CD4-positive, CD25-positive, alpha-beta regulatory T cell (primary cell): Measurements from ENCODE around the gene KLHDC10. TPM values are rescaled to one million over a fixed set of nuclear protein-coding genes. Genes with fewer than 3 reads are reported as not detected.
"Not testable (repeated sequence)": the region's sequence is repeated elsewhere in the genome, so short reads cannot be mapped to it uniquely, and the experiment has no call there.

Source experiments
- ATAC-seq, 2 donors: fragments of 150-1000 bp; cut with Tn5 transposase; one replicate each; pipeline ENCODE4 v1.10.0; 2021; ENCODE audit warnings: low read depth in 2 of 2, moderate number of reproducible peaks in 2 of 2, moderate library complexity in 1 of 2
- DNase-seq, 3 donors: peaks; one replicate each; pipeline versions ENCODE4 v3.0.0 to v3.0.0-alpha.2; 2012 to 2022; ENCODE audit warnings: mixed read lengths in 1 of 3
- H3K27ac ChIP-seq: one replicate; pipeline ENCODE4 v1.7.0; 2013; ENCODE audit warnings: mild to moderate bottlenecking, low read length; ENCODE audit not compliant: insufficient read depth, poor library complexity, severe bottlenecking
- H3K27me3 ChIP-seq: one replicate; pipeline ENCODE4 v1.7.0; 2013; ENCODE audit warnings: low read length; ENCODE audit not compliant: control insufficient read depth, insufficient read depth
- H3K36me3 ChIP-seq: one replicate; pipeline ENCODE4 v1.7.0; 2013; ENCODE audit warnings: mild to moderate bottlenecking, low read length, moderate library complexity; ENCODE audit not compliant: control insufficient read depth, insufficient read depth
- H3K4me1 ChIP-seq: 2 replicates; pipeline ENCODE4 v1.7.0; 2013; ENCODE audit warnings: mild to moderate bottlenecking, low read length; ENCODE audit not compliant: insufficient read depth, control insufficient read depth, poor library complexity, severe bottlenecking
- H3K4me3 ChIP-seq: one replicate; pipeline ENCODE4 v1.7.0; 2013; ENCODE audit warnings: low read depth, mild to moderate bottlenecking, low read length, moderate library complexity
- H3K9me3 ChIP-seq, 2 experiments: 1 replicate in 1 of 2; 2 replicates in 1 of 2; pipeline ENCODE4 v1.7.0; 2013; ENCODE audit warnings: low read length in 2 of 2, mild to moderate bottlenecking in 1 of 2, moderate library complexity in 1 of 2; ENCODE audit not compliant: control insufficient read depth in 2 of 2
- H3K27ac Mint-ChIP-seq, 3 donors: one replicate each; pipeline ENCODE4 v1.8.0; 2020 to 2022; ENCODE audit warnings: mild to moderate bottlenecking in 3 of 3, mixed read lengths in 3 of 3, moderate library complexity in 2 of 3
- H3K27me3 Mint-ChIP-seq: one replicate; pipeline ENCODE4 v1.8.0; 2022; ENCODE audit warnings: mild to moderate bottlenecking, mixed read lengths
- H3K36me3 Mint-ChIP-seq: one replicate; pipeline ENCODE4 v1.8.0; 2020; ENCODE audit warnings: mixed read lengths
- H3K4me1 Mint-ChIP-seq, 4 donors: one replicate each; pipeline ENCODE4 v1.8.0; 2020 to 2022; ENCODE audit warnings: mixed read lengths in 4 of 4, mild to moderate bottlenecking in 1 of 4
- H3K4me3 Mint-ChIP-seq, 4 donors: one replicate each; pipeline ENCODE4 v1.8.0; 2020 to 2022; ENCODE audit warnings: mild to moderate bottlenecking in 4 of 4, mixed read lengths in 4 of 4, moderate library complexity in 3 of 4
- H3K9me3 Mint-ChIP-seq, 7 donors: one replicate each; pipeline ENCODE4 v1.8.0; 2020 to 2022; ENCODE audit warnings: mixed read lengths in 7 of 7, mild to moderate bottlenecking in 3 of 7, moderate library complexity in 2 of 7
- polyA plus RNA-seq, 4 donors: library from polyadenylated mRNA; unstranded; fragments of 300-500 nt; fragmentation: Illumina TruSeq; gene quantifications; one replicate each; pipeline ENCODE4 v1.2.3, GENCODE V29; 2021
- total RNA-seq: library from RNA; stranded (reverse); gene quantifications from one replicate; pipeline ENCODE4 v1.2.3, GENCODE V29; 2022

The KLHDC10 gene
- total and polyA plus RNA-seq, 5 donors from 2014 or later = 1.3 to 16.8 (median 2.4) TPM

GRCh38 chr7:130180571-130181262 lies 110.4 kb downstream of the KLHDC10 start:
- no peaks in the 10 kb centered on the region for H3K27me3 ChIP-seq
- H3K4me3 Mint-ChIP-seq = no peak overlapping the region
- no peak overlapping the region for H3K4me3 ChIP-seq
- no peaks in the 10 kb centered on the region for H3K9me3 ChIP-seq
- H3K27ac ChIP-seq = no peak overlapping the region
- no peaks in the 10 kb centered on the region for H3K4me1 ChIP-seq
- peaks cover 44% of the 10 kb centered on the region for H3K36me3 Mint-ChIP-seq
- no peak for ATAC-seq
- H3K4me1 Mint-ChIP-seq = peaks cover 5 to 9% (median 7%) of the 10 kb centered on the region in 4 donors
- no peaks in the 10 kb centered on the region for H3K27me3 Mint-ChIP-seq
- no peaks in the 10 kb centered on the region for H3K9me3 Mint-ChIP-seq
- peaks cover 58% of the 10 kb centered on the region for H3K36me3 ChIP-seq
- DNase-seq = peak in 1 of 3 donors; percentile 15
- H3K27ac Mint-ChIP-seq = no peak overlapping the region

- H3K27ac Mint-ChIP-seq = no peak overlapping the region
- Histone ChIP-seq H3K9me3 (no peaks in the 10 kb centered on the region), H3K27me3 (no peaks in the 10 kb centered on the region), H3K27ac (no peak overlapping the region), H3K36me3 (peaks cover 58% of the 10 kb centered on the region), H3K4me3 (no peak overlapping the region), H3K4me1 (no peaks in the 10 kb centered on the region)
- H3K4me1 Mint-ChIP-seq = peaks cover 5 to 9% (median 7%) of the 10 kb centered on the region in 4 donors
- no peaks in the 10 kb centered on the region for H3K9me3 Mint-ChIP-seq
- peaks cover 44% of the 10 kb centered on the region for H3K36me3 Mint-ChIP-seq
- ATAC-seq (no peak), DNase-seq (no peak)
- H3K4me3 Mint-ChIP-seq = no peak overlapping the region
- no peaks in the 10 kb centered on the region for H3K27me3 Mint-ChIP-seq
These were observed 110.9 kb downstream of the KLHDC10 start for GRCh38 chr7:130181263-130181605.

- Histone ChIP-seq H3K27ac (no peak overlapping the region), H3K27me3 (no peaks in the 10 kb centered on the region), H3K36me3 (peaks cover 54% of the 10 kb centered on the region), H3K4me1 (no peaks in the 10 kb centered on the region), H3K4me3 (no peak overlapping the region), H3K9me3 (no peaks in the 10 kb centered on the region)
- no peaks in the 10 kb centered on the region for H3K27me3 Mint-ChIP-seq
- no peak for ATAC-seq
- no peak overlapping the region for H3K4me3 Mint-ChIP-seq
- peak in 1 of 3 donors; percentile 8 for DNase-seq
- H3K27ac Mint-ChIP-seq = peak overlapping the region in 1 of 3 donors; percentile 54
- H3K36me3 Mint-ChIP-seq = peaks cover 40% of the 10 kb centered on the region
- no peaks in the 10 kb centered on the region for H3K9me3 Mint-ChIP-seq
- peaks cover 9 to 14% (median 12%) of the 10 kb centered on the region in 4 donors for H3K4me1 Mint-ChIP-seq
These were observed 112.7 kb downstream of the KLHDC10 start for GRCh38 chr7:130182990-130183389.

- not testable (repeated sequence) for DNase-seq, H3K4me3 ChIP-seq, H3K27ac Mint-ChIP-seq, H3K9me3 Mint-ChIP-seq, H3K4me3 Mint-ChIP-seq, H3K27me3 Mint-ChIP-seq, H3K9me3 ChIP-seq, H3K4me1 ChIP-seq, ATAC-seq, H3K27me3 ChIP-seq, H3K27ac ChIP-seq
- peaks cover 11 to 16% (median 13%) of the 10 kb centered on the region in 4 donors for H3K4me1 Mint-ChIP-seq
- H3K36me3 Mint-ChIP-seq = peaks cover 43% of the 10 kb centered on the region
- H3K36me3 ChIP-seq = peaks cover 49% of the 10 kb centered on the region
These were observed 114.0 kb downstream of the KLHDC10 start for GRCh38 chr7:130184349-130184748.

Other genes starting within 250 kb of the KLHDC10 start
- 109 TPM for gene UBE2H, start 117.6 kb upstream of the KLHDC10 start, total RNA-seq
- 10 to 100 TPM; 50.7 to 73.5 (median 62.1) TPM for gene UBE2H, start 117.6 kb upstream of the KLHDC10 start, polyA plus RNA-seq
- 12.9 TPM for gene ZC3HC1, start 19.2 kb upstream of the KLHDC10 start, total RNA-seq
- 10 to 100 TPM; 14.8 to 20.7 (median 16.2) TPM for gene ZC3HC1, start 19.2 kb upstream of the KLHDC10 start, polyA plus RNA-seq
- 27.5 TPM for gene TMEM209, start 134.9 kb downstream of the KLHDC10 start, total RNA-seq
- 10 to 100 TPM; 41.3 to 57.9 (median 47.3) TPM for gene TMEM209, start 134.9 kb downstream of the KLHDC10 start, polyA plus RNA-seq
- not detected for gene SSMEM1, start 137.3 kb downstream of the KLHDC10 start, total RNA-seq
- gene SSMEM1, start 137.3 kb downstream of the KLHDC10 start, polyA plus RNA-seq = not detected
- gene CPA2, start 196.3 kb downstream of the KLHDC10 start, total RNA-seq = not detected
- not detected for gene CPA2, start 196.3 kb downstream of the KLHDC10 start, polyA plus RNA-seq
- not detected for gene CPA4, start 222.6 kb downstream of the KLHDC10 start, total RNA-seq
- gene CPA4, start 222.6 kb downstream of the KLHDC10 start, polyA plus RNA-seq = not detected